IMR-90 (cell line): Measurements from ENCODE around the gene ABI3BP. TPM values are rescaled to one million over a fixed set of nuclear protein-coding genes. Genes with fewer than 3 reads are reported as not detected.

ENCODE experiments used
- ATAC-seq: fragments of 200-7000 bp; cut with Tn5 transposase; 2 replicates; pipeline ENCODE4 v1.9.1; 2020; ENCODE audit warnings: low read depth, mild to moderate bottlenecking, moderate library complexity
- BruUV-seq: library from RNA; stranded (reverse); fragments of 400-500 nt; replicated peaks from 2 replicates; lab custom pipeline; 2021; lab: Mats Ljungman, UMichigan
- CTCF ChIA-PET: fragments of 300-600 bp; formaldehyde crosslinking; extraction: SDS; loops from one replicate; lab custom pipeline; 2021; ENCODE audit warnings: antibody characterized with exemption; lab: Yijun Ruan, JAX
- POLR2A ChIA-PET: fragments of 300-600 bp; sonication (Branson Sonifier 250); formaldehyde crosslinking; loops from one replicate; lab custom pipeline; 2022; ENCODE audit warnings: antibody characterized with exemption; ENCODE audit not compliant: unreplicated experiment; lab: Charles Lee
- DNase-seq: peaks from one replicate; pipeline ENCODE4 v3.0.0; 2013
- H2AFZ ChIP-seq: replicated peaks from 2 replicates; pipeline ENCODE3; 2013; ENCODE audit warnings: low read length, mild to moderate bottlenecking; ENCODE audit not compliant: poor library complexity
- H2AK5ac ChIP-seq: 2 replicates; pipeline ENCODE4 v1.6.1; 2013; ENCODE audit warnings: low read depth, low read length, inconsistent platforms
- H2AK9ac ChIP-seq: replicated peaks from 2 replicates; pipeline ENCODE3; 2013; ENCODE audit warnings: mild to moderate bottlenecking, low read depth, low read length, moderate library complexity; ENCODE audit not compliant: poor library complexity
- H2BK120ac ChIP-seq: 2 replicates; pipeline ENCODE4 v1.6.1; 2013; ENCODE audit warnings: low read depth, low read length, inconsistent platforms
- H2BK15ac ChIP-seq: 3 replicates; pipeline ENCODE4 v1.6.1; 2013; ENCODE audit warnings: low read depth, low read length, inconsistent platforms
- H2BK20ac ChIP-seq: 2 replicates; pipeline ENCODE4 v1.6.1; 2013; ENCODE audit warnings: low read depth, mild to moderate bottlenecking, inconsistent platforms, low read length, moderate library complexity
- H2BK5ac ChIP-seq: 2 replicates; pipeline ENCODE4 v1.6.1; 2013; ENCODE audit warnings: mild to moderate bottlenecking, low read depth, low read length, inconsistent platforms; ENCODE audit not compliant: poor library complexity, severe bottlenecking
- H3K14ac ChIP-seq: replicated peaks from 2 replicates; pipeline ENCODE4 v1.6.1; 2013; ENCODE audit warnings: low read depth, low read length, inconsistent platforms
- H3K18ac ChIP-seq: 2 replicates; pipeline ENCODE4 v1.6.1; 2013; ENCODE audit warnings: low read depth, low read length, control low read depth
- H3K23ac ChIP-seq: 2 replicates; pipeline ENCODE4 v1.6.1; 2013; ENCODE audit warnings: low read depth, low read length, inconsistent platforms
- H3K27ac ChIP-seq: 2 replicates; pipeline ENCODE4 v1.5.1; 2013; ENCODE audit warnings: mild to moderate bottlenecking, control low read depth, low read length; ENCODE audit not compliant: insufficient read depth
- H3K27me3 ChIP-seq: 2 replicates; pipeline ENCODE4 v1.6.1; 2013; ENCODE audit warnings: low read length; ENCODE audit not compliant: control insufficient read depth, insufficient read depth
- H3K36me3 ChIP-seq: 2 replicates; pipeline ENCODE4 v1.6.1; 2013; ENCODE audit warnings: low read length, mixed read lengths; ENCODE audit not compliant: control insufficient read depth, insufficient read depth
- H3K4ac ChIP-seq: 2 replicates; pipeline ENCODE4 v1.6.1; 2013; ENCODE audit warnings: low read depth, low read length, inconsistent platforms
- H3K4me1 ChIP-seq: 2 replicates; pipeline ENCODE4 v1.6.1; 2013; ENCODE audit warnings: low read length, mixed read lengths; ENCODE audit not compliant: control insufficient read depth, insufficient read depth
- H3K4me2 ChIP-seq: 2 replicates; pipeline ENCODE4 v1.6.1; 2013; ENCODE audit warnings: low read depth, mild to moderate bottlenecking, control low read depth, low read length, moderate library complexity
- H3K4me3 ChIP-seq: 2 replicates; pipeline ENCODE4 v1.5.1; 2013; ENCODE audit warnings: low read depth, mild to moderate bottlenecking, control low read depth, low read length, moderate library complexity; ENCODE audit not compliant: insufficient read depth
- H3K56ac ChIP-seq: 2 replicates; pipeline ENCODE4 v1.6.1; 2013; ENCODE audit warnings: low read length, inconsistent platforms; ENCODE audit not compliant: insufficient read depth; ENCODE audit errors: extremely low read depth
- H3K79me1 ChIP-seq, 2 experiments: 2 replicates each; pipeline ENCODE4 v1.6.1; 2013; ENCODE audit warnings: low read length in 2 of 2, inconsistent platforms in 1 of 2, low read depth in 1 of 2
- H3K9ac ChIP-seq: 2 replicates; pipeline ENCODE4 v1.6.1; 2013; ENCODE audit warnings: low read depth, low read length, control low read depth
- H3K9me1 ChIP-seq: 2 replicates; pipeline ENCODE4 v1.6.1; 2013; ENCODE audit warnings: low read length, inconsistent platforms; ENCODE audit not compliant: insufficient read depth
- H3K9me3 ChIP-seq: 2 replicates; pipeline ENCODE4 v1.6.1; 2013; ENCODE audit warnings: low read length; ENCODE audit not compliant: control insufficient read depth, insufficient read depth
- H4K20me1 ChIP-seq: 2 replicates; pipeline ENCODE4 v1.6.1; 2013; ENCODE audit warnings: low read length, inconsistent platforms; ENCODE audit not compliant: insufficient read depth
- H4K5ac ChIP-seq: 2 replicates; pipeline ENCODE4 v1.6.1; 2013; ENCODE audit warnings: mild to moderate bottlenecking, low read depth, low read length, control low read depth
- H4K8ac ChIP-seq, 2 experiments: 2 replicates each; pipeline ENCODE4 v1.6.1; 2013; ENCODE audit warnings: low read depth in 2 of 2, low read length in 2 of 2, control low read depth in 1 of 2, inconsistent platforms in 1 of 2
- H4K91ac ChIP-seq: 2 replicates; pipeline ENCODE4 v1.6.1; 2013; ENCODE audit warnings: low read depth, low read length, inconsistent platforms; ENCODE audit not compliant: insufficient read depth
- CEBPB ChIP-seq: IDR thresholded peaks from 2 replicates; pipeline ENCODE4 v1.6.1; 2012; ENCODE audit warnings: low read depth, low read length, improper control_type of control experiment
- CHD1 ChIP-seq: IDR thresholded peaks from 2 replicates; pipeline ENCODE4 v1.6.1; 2012; ENCODE audit warnings: low read depth, low read length, improper control_type of control experiment
- FOS ChIP-seq: fragments of 150-350 bp; IDR thresholded peaks from 2 replicates; pipeline ENCODE4 v1.6.1; 2016; ENCODE audit warnings: low read depth, low read length
- MXI1 ChIP-seq: IDR thresholded peaks from 2 replicates; pipeline ENCODE4 v1.6.1; 2012; ENCODE audit warnings: low read depth, mild to moderate bottlenecking, low read length, moderate library complexity, borderline replicate concordance
- POLR2A ChIP-seq: IDR thresholded peaks from 2 replicates; pipeline ENCODE4 v1.6.1; 2012; ENCODE audit warnings: mild to moderate bottlenecking, low read depth, low read length
- RAD21 ChIP-seq: IDR thresholded peaks from 2 replicates; pipeline ENCODE4 v1.6.1; 2012; ENCODE audit warnings: low read length, improper control_type of control experiment
- RFX5 ChIP-seq: IDR thresholded peaks from 2 replicates; pipeline ENCODE4 v1.8.0; 2012; ENCODE audit warnings: low read depth, mild to moderate bottlenecking, low read length, moderate library complexity
- USF2 ChIP-seq: fragments of 150-350 bp; IDR thresholded peaks from 2 replicates; pipeline ENCODE4 v1.6.1; 2017; ENCODE audit warnings: mild to moderate bottlenecking, antibody characterized with exemption, low read length, low read depth
- WGBS, 2 experiments: methylation state at CpG; one replicate each; pipeline versions ENCODE4 v1.1.5 to v1.1.7; 2013; ENCODE audit warnings: missing lambda C conversion rate in 2 of 2; ENCODE audit not compliant: insufficient read length in 1 of 2; ENCODE audit errors: extremely low coverage in 2 of 2; 5-methylcytosine and 5-hydroxymethylcytosine counted together
- dilution Hi-C: fragments of 300-500 bp; cut with HindIII; formaldehyde crosslinking; loops from one replicate; pipeline ENCODE4 v1.14.3; 2018; ENCODE audit warnings: low sequenced_read_pairs; ENCODE audit not compliant: unreplicated experiment
- in situ Hi-C: fragments of 300-500 bp; cut with MboI; formaldehyde crosslinking; loops from 3 replicates; pipeline ENCODE4 v1.14.3; 2019; ENCODE audit warnings: low sequenced_read_pairs, inconsistent platforms, mixed read lengths
- intact Hi-C: fragments of 100-400 bp; cut with micrococcal nuclease; formaldehyde crosslinking; loops from 2 replicates; pipeline ENCODE4 v1.10.0; 2022
- polyA plus RNA-seq, 3 experiments: library from polyadenylated mRNA; depleted of rRNA; stranded (reverse); fragments of >200 nt; gene quantifications; 2 replicates each; pipeline ENCODE4 v1.2.3, GENCODE V29; 2012; ENCODE audit warnings: low replicate concordance in 1 of 3
- total RNA-seq: library from RNA; depleted of rRNA; stranded (reverse); fragments of >200 nt; gene quantifications from 2 replicates; pipeline ENCODE4 v1.2.3, GENCODE V29; 2012

ABI3BP gene
- total and polyA plus RNA-seq, 2 of the 4 experiments (the other 2 are of a cell fraction): 3.0 to 26.7 TPM

GRCh38 chr3:101036213-101036618, 43.0 kb upstream of the ABI3BP start:
- Histone ChIP-seq H4K8ac (peak overlapping the region; percentile 84 to 99), H2BK5ac (peak overlapping the region; percentile 99), H3K9me1 (no peaks in the 10 kb centered on the region; the same call in 1 of the 2 replicates), H3K27me3 (no peaks in the 10 kb centered on the region), H3K79me1 (no peaks in the 10 kb centered on the region), H2AK9ac (peak overlapping the region; percentile 77), H3K4me1 (peaks cover 9% of the 10 kb centered on the region), H3K27ac (peak overlapping the region; percentile 96), H4K5ac (peak overlapping the region; percentile 74), H3K9me3 (peaks cover 3% of the 10 kb centered on the region; the same call in 1 of the 2 replicates), H4K91ac (peak overlapping the region; percentile 97), H3K23ac (peak overlapping the region; percentile 99), H3K36me3 (no peaks in the 10 kb centered on the region), H3K4me2 (peak overlapping the region; percentile 24; the same call in 1 of the 2 replicates), H2AK5ac (peak overlapping the region; percentile 99), H3K9ac (peak overlapping the region; percentile 16; the same call in 1 of the 2 replicates), H2BK15ac (peak overlapping the region; percentile 95), H3K4me3 (no peak overlapping the region), H2AFZ (peak overlapping the region; percentile 89), H2BK120ac (peak overlapping the region; percentile 100), H4K20me1 (no peaks in the 10 kb centered on the region), H3K18ac (peak overlapping the region; percentile 90), H3K14ac (peak overlapping the region; percentile 99), H2BK20ac (peak overlapping the region; percentile 100), H3K4ac (peak overlapping the region; percentile 99), H3K56ac (peak overlapping the region; percentile 94)
- ATAC-seq: peak; percentile 95
- ChIA-PET POLR2A (no interaction called here), CTCF (interaction anchor here (0.8 kb wide), 1 partner anchor 46 kb away, joined by 3 read pairs; no protein-coding TSS in a partner anchor)
- in situ Hi-C loops: no loop called here
- dilution Hi-C loops: no loop called here
- intact Hi-C loops: no loop called here
- TF ChIP-seq CEBPB: peak; percentile 84
- no peak for TF ChIP-seq RFX5
- no peak for TF ChIP-seq MXI1
- TF ChIP-seq FOS: 0 out of 2 replicates have a peak, but pooled peaks have one; percentile 9
- TF ChIP-seq POLR2A: no peak
- TF ChIP-seq USF2: no peak
- no peak for TF ChIP-seq CHD1
- 0 out of 2 replicates have a peak, but pooled peaks have one; percentile 2 for TF ChIP-seq RAD21
- peak; percentile 96 for DNase-seq
- no CpG with 5 or more reads among the region's 1 CpG for WGBS, 2 experiments
- BruUV-seq: no TSS peak
